Purkinje cell (primary cell): ENCODE data around the gene LDLRAD3. TPM values are rescaled to one million over a fixed set of nuclear protein-coding genes. Genes with fewer than 3 reads are reported as not detected.

Experiments
- polyA plus RNA-seq: library from polyadenylated mRNA; unstranded; fragments of >200 nt; fragmentation: Nextera tagmentation; gene quantifications from 2 replicates; pipeline ENCODE4 v1.2.1, GENCODE V29; 2014

Gene LDLRAD3
- polyA plus RNA-seq, result 1.2 and 2.7 TPM in 2 replicates

DNA sequence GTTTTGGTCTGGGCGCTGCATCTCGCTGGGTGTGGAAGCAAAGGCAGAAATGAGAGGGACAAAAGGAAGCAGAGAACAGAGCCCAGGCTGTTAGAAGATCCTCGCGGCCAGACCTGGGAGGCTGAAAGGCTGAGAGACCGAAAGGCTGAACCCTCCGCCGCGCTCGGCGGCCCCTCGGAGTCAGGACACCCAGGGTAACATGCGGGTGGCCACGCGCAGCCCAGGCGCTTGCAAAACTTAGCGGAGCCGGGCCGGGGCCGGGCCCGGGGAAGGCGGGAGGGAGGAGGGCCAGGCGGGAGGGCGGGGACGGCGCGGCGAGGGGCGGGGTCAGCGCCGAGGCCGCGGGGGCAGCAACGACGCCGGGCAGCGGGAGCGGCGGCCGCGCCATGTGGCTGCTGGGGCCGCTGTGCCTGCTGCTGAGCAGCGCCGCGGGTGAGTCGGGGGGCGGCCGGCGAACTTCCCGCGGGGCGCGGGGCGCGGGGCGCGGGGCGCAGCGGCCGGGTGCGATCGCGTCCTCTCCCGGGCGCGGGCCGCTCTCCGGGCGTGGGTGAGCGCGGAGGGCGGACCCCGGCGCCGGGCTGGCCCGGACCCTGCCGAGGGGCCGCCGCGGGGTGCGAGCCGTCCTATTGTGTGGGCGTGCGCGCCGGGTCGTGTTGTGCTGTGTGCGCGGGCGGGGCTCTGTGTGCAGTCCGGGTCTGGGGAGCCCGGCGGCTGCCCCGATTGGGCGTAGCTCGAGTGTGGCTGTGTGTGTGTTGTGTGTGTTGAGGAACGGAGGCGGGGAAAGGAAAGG lies at the start of gene LDLRAD3:
LDLRAD3 (plus strand) TSS at position 350 of the 790 bp plus-strand sequence; CDS start at position 387, 37 bp downstream.

